ENCODE data around the gene NECTIN2. TPM values are rescaled to one million over a fixed set of nuclear protein-coding genes. Genes with fewer than 3 reads are reported as not detected.

Gene NECTIN2
- total and polyA plus RNA-seq, 4 donors = 76.9 to 117 (median 94.0) TPM

DNA sequence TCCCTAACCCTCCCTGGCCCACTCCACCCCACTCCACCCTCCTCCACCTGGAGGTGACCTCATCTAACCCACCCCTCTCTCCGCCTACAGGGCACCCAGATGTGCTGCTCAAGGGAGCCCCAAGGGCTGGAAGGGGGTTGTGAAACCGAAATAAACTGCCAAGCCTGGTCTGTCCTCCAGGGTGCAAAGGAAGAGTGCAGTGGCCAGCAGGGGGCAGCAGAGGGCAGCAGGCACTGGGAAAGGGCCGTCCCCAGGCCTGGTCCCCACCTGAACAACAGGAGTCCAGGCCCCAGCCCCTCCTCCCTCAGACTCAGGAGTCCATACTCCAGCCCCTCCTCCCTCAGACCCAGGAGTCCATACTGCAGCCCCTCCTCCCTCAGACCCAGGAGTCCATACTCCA is 45.6 kb upstream of the NECTIN2 start:
- no peak overlapping the region for H3K4me3 ChIP-seq
- DNase-seq (peak; percentile 81 to 87 (median 86)), ATAC-seq (ENCODE audit: insufficient read depth, low FRiP score) (peak; percentile 89)
- TF ChIP-seq, protein P1, sequence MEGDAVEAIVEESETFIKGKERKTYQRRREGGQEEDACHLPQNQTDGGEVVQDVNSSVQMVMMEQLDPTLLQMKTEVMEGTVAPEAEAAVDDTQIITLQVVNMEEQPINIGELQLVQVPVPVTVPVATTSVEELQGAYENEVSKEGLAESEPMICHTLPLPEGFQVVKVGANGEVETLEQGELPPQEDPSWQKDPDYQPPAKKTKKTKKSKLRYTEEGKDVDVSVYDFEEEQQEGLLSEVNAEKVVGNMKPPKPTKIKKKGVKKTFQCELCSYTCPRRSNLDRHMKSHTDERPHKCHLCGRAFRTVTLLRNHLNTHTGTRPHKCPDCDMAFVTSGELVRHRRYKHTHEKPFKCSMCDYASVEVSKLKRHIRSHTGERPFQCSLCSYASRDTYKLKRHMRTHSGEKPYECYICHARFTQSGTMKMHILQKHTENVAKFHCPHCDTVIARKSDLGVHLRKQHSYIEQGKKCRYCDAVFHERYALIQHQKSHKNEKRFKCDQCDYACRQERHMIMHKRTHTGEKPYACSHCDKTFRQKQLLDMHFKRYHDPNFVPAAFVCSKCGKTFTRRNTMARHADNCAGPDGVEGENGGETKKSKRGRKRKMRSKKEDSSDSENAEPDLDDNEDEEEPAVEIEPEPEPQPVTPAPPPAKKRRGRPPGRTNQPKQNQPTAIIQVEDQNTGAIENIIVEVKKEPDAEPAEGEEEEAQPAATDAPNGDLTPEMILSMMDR (IDR thresholded peaks at IDR 0.05; ENCODE audit: control extremely low read depth, extremely low read depth) = peak; percentile 96
- no peaks in the 10 kb centered on the region for H3K27me3 ChIP-seq (ENCODE audit: control insufficient read depth in 3 of 3, insufficient read depth in 3 of 3, low read length in 2 of 3)
- peaks cover 0 to 3% (median 0%) of the 10 kb centered on the region in 5 donors for H3K4me1 ChIP-seq (ENCODE audit: control insufficient read depth in 5 of 5, insufficient read depth in 5 of 5, low read length in 5 of 5)
- H3K27ac ChIP-seq (ENCODE audit: low read depth in 1 of 2, low read length in 1 of 2) = no peak overlapping the region
- H3K9ac ChIP-seq (ENCODE audit: insufficient read depth in 1 of 2, low read length in 2 of 2) = no peak overlapping the region
- H3K36me3 ChIP-seq (ENCODE audit: control insufficient read depth in 4 of 4, insufficient read depth in 4 of 4, low read length in 4 of 4) = no peaks in the 10 kb centered on the region
- peaks cover 0 to 4% (median 0%) of the 10 kb centered on the region in 4 donors for H3K9me3 ChIP-seq (ENCODE audit: control insufficient read depth in 4 of 4, insufficient read depth in 3 of 4, low read length in 3 of 4)
- 0 to 3% methylated on average over 3 of the region's 3 CpGs for WGBS, 2 donors

DNA sequence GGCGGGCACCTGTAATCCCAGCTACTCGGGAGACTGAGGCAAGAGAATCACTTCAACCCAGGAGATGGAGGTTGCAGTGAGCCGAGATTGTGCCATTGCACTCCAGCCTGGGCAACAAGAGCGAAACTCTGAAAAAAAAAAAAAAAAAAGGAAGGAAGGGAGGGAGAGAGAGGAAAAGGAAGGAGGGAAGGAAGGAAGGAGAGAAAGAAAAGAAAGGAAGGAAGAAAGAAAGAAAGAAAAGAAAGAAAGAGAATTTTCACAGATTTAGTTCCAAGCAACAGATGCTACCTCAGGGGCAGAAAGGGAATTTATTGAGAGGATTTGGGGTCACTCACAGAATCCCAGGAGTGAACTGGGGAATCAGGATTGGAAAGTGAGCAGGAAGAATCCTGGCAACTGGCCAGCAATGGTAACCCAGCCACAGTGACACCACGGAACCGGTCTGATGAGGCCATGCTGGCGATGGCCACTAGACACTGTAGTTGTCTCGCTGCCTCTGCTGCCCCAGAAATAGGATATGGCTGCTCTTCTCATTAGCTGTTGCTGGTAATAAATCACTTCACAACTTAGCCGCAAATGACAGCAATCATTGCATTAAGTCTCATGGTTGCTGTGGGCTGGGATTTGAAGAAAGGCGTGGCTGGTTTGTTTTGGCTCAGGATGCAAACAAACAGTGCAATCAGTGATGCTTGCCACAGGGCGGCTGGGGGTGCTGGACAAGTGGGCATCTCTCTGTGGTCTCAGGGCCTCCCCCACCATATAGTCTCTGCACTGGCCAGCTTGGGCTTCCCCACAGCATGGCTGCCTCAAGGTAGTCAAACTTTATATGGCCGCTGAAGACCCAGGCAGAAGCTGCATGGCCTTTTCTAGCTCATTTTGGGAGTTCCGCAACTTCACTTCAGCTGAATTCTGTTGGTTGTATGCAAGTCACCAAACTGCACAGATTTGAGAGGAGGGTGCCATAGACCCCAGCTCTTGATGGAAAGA is 42.4 kb upstream of the NECTIN2 start:
- DNase-seq = no peak
- Histone ChIP-seq H3K36me3 (ENCODE audit: control insufficient read depth in 4 of 4, insufficient read depth in 4 of 4, low read length in 4 of 4) (no peaks in the 10 kb centered on the region), H3K9ac (ENCODE audit: insufficient read depth in 1 of 2, low read length in 2 of 2) (no peak overlapping the region), H3K27me3 (ENCODE audit: control insufficient read depth in 3 of 3, insufficient read depth in 3 of 3, low read length in 2 of 3) (no peaks in the 10 kb centered on the region), H3K27ac (ENCODE audit: low read depth in 1 of 2, low read length in 1 of 2) (no peak overlapping the region), H3K4me1 (ENCODE audit: control insufficient read depth in 5 of 5, insufficient read depth in 5 of 5, low read length in 5 of 5) (peaks cover 0 to 14% (median 12%) of the 10 kb centered on the region in 5 donors), H3K4me3 (no peak overlapping the region), H3K9me3 (ENCODE audit: control insufficient read depth in 4 of 4, insufficient read depth in 3 of 4, low read length in 3 of 4) (peaks cover 0 to 4% (median 0%) of the 10 kb centered on the region in 4 donors)
- TF ChIP-seq, protein P1 (IDR thresholded peaks at IDR 0.05; ENCODE audit: control extremely low read depth, extremely low read depth) = no peak
- no peak for ATAC-seq (ENCODE audit: insufficient read depth, low FRiP score)
- WGBS, 2 donors = 85% methylated on average over 13 of the region's 13 CpGs

DNA sequence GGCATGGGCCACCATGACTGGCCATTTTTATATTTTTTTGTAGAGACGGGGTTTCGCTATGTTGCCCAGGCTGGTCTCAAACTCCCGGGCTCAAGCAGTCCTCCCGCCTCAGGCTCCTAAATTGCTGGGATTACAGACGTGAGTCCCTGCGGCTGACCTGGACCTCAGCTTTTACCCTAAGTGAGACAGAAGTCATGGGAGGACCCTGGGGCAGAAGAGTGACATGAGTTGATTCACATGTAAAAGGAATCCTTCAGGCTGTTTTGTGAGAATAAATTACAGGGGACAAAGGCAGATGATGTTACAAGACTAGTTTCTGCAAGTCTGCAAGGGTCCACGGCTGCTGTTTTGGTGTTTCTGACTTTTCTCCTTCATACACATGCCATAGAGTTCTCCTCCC is 39.8 kb upstream of the NECTIN2 start:
- ATAC-seq (ENCODE audit: insufficient read depth, low FRiP score) (no peak), DNase-seq (no peak)
- Histone ChIP-seq H3K9ac (ENCODE audit: insufficient read depth in 1 of 2, low read length in 2 of 2) (no peak overlapping the region), H3K36me3 (ENCODE audit: control insufficient read depth in 4 of 4, insufficient read depth in 4 of 4, low read length in 4 of 4) (peaks cover 0 to 2% (median 0%) of the 10 kb centered on the region in 4 donors), H3K4me3 (no peak overlapping the region), H3K4me1 (ENCODE audit: control insufficient read depth in 5 of 5, insufficient read depth in 5 of 5, low read length in 5 of 5) (peaks cover 0 to 27% (median 12%) of the 10 kb centered on the region in 5 donors), H3K27me3 (ENCODE audit: control insufficient read depth in 3 of 3, insufficient read depth in 3 of 3, low read length in 2 of 3) (no peaks in the 10 kb centered on the region), H3K9me3 (ENCODE audit: control insufficient read depth in 4 of 4, insufficient read depth in 3 of 4, low read length in 3 of 4) (peaks cover 0 to 4% (median 0%) of the 10 kb centered on the region in 4 donors), H3K27ac (ENCODE audit: low read depth in 1 of 2, low read length in 1 of 2) (no peak overlapping the region)
- TF ChIP-seq, protein P1 (IDR thresholded peaks at IDR 0.05; ENCODE audit: control extremely low read depth, extremely low read depth) = no peak
- WGBS, 2 donors = 91% methylated on average over 7 of the region's 7 CpGs
